NCI-H1417 (cell line): ENCODE results near the gene KCND3.
A peak's percentile ranks its signal among the peaks of the same experiment; 100 is the strongest.

Source experiments
- DNase-seq, 3 experiments: peaks; one replicate each; lab custom pipeline; 2025; lab: John Stamatoyannopoulos, UW

Gene KCND3

GRCh38 chr1:111882986-111883560 lies 106.4 kb downstream of the KCND3 start:
- DNase-seq, result peak in 1 of 3 experiments; percentile 55

DNA sequence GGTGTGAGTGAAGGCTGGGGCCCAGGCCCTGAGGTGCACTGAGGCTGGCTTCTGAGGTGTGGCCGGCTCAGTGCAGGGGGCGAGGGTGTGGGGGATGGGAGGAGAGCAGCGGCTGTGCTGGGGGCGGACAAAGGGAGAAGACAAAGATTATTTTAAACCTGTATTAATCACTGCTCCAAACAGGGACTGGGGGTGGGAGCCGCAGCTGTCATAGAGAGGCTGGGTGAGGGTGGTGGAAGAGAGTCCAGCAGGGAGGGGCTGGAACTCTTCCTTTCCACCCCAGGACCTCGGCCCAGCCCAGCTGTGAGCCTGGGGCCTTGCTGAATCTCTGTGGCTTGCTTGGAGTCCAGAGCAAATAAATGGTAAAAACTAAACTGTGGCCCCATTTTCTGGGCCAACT lies 106.9 kb downstream of the KCND3 start:
- DNase-seq, result no peak

DNA sequence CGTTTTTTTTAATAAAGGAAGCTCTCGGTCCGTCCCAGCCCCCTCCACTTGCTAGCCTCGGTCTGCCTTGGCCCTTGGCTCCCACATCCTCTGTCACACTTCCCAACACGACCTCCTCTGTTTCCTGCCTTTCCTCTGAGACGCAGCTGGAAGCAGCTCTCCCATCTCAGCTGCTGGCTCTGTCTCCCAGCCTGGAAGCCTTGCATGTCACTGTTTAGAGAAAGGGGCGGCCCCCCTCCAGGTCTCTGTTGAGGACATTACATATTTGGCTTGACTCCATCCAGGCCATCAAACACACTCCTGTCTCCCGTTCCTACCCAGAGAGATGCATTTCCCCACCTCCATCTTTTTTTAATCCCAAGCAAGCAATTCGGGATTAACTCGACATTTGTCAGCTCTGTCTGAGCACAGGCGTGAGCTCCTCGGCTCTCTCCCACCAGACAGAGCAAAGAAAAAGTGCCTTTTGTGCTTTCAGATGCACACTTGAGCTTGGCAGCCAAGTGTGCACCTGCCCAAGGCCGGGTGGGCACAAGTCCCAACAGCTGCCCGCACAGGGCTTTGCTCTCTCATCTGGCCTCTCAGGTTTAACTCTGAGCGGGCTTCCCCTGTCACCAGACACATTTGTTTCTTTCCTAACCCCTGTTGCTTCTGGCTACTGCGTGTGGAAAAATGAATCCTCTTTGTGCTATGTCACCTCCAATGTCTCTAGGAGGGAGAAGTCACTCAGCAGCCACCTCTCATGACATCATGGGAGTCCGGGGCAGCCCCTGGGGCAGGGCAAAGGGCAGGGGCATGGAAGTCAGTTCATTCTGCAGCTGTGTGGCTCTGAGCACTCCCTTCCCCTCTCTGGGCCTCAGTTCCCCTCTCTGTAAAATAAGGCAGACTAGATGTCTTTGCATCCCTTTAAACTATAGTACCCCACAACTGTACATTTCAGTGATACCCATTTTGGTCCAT lies 108.3 kb downstream of the KCND3 start:
- peak; percentile 60 to 89 (median 73) for DNase-seq

DNA sequence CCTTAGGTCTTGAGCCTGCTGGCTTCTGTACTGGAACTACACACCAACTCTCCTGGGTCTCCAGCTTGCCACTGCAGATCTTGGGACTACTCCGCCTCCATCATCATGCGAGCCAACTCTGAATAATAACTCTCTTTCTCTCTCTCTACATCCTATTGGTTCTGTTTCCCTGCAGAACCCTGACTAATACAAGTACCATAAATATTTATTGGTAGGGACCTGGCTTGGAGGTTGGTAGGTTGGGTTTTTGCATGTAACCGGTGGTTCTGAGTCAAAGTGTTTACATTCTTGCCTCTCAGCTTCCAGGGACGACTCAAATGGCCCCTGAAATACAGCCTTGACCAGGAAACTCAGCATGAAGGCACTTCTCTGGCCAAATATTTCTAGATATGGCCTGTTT lies 110.4 kb downstream of the KCND3 start:
- no peak for DNase-seq

- DNase-seq, result peak in 2 of 3 experiments; percentile 18 to 44
Observed at GRCh38 chr1:111878649-111879048, 110.8 kb downstream of the KCND3 start.

- DNase-seq, result no peak
Observed at GRCh38 chr1:111878091-111878490, 111.4 kb downstream of the KCND3 start.

GRCh38 chr1:111876631-111877030 lies 112.8 kb downstream of the KCND3 start:
- no peak for DNase-seq

GRCh38 chr1:111875640-111876039 lies 113.8 kb downstream of the KCND3 start:
- no peak for DNase-seq

DNA sequence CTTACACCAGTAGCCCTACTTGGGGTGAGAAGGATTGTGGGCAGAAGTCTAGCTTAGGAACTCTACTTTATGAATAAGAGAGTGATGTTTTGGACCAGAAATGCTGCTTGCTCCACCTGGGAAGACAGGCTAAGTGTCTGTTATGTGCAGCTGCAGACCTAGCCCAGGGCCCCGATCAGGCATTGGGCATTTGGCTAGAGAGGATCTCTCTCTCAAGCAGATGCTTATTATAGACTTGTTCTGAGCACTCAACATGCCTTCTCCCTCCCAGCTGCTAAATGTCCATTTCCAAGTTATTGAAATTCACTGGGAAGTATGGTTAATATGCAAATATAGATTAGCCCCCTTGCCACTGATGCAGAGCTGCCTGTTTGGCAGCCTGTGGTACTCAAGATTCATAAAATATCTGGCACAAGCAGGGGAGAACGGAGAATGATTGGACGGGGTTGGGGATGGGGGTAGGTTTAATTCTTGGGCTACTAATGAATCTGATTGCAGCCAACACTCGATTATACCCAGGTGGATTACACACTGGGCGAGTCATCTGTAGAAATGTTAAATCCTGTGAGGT lies 115.9 kb downstream of the KCND3 start:
- DNase-seq, result peak in 1 of 3 experiments; percentile 13

- no peak for DNase-seq
Observed at GRCh38 chr1:111870181-111870580, 119.3 kb downstream of the KCND3 start.

GRCh38 chr1:111867868-111868440 lies 121.5 kb downstream of the KCND3 start:
- peak in 2 of 3 experiments; percentile 37 to 43 for DNase-seq

DNA sequence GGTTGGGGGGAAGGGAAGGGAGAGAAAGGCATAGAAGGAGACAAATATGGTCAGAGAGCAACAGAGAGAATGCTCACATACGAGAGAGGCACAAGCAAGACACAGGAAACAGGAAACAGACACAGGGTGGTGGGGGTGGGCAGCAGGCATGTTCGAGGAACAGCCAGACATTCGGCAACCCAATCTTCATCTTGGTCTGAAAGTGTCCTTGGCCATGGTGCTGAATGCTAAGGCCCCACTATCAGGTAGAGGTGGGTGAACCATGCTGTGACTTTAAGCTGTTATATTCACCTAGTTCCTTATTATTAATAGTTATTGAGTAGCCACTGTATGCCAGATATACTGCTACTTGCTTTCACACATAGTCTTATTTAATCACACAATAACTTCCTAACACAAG lies 124.6 kb downstream of the KCND3 start:
- DNase-seq, result no peak

DNA sequence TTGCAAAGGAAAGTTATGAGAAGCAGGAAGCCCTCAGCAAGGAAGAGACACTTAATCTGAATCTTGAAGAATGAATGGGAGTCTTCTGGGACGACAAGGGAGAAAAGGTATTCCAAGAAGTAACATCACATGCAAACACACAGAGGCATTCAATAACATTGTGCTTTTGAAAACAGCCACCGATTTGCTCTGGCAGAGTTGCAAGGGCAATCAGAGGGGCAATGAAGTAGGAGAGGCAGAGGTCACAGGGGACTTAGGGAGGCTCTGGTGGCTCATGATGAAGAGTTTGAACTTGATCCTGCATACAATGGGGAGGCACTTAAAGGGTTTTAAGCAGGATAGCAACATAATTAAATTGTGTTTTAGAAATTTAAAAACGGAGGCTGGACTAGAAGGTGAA lies 126.1 kb downstream of the KCND3 start:
- DNase-seq, result peak in 1 of 3 experiments; percentile 18

- DNase-seq, result no peak
Observed at GRCh38 chr1:111862599-111862998, 126.9 kb downstream of the KCND3 start.

DNA sequence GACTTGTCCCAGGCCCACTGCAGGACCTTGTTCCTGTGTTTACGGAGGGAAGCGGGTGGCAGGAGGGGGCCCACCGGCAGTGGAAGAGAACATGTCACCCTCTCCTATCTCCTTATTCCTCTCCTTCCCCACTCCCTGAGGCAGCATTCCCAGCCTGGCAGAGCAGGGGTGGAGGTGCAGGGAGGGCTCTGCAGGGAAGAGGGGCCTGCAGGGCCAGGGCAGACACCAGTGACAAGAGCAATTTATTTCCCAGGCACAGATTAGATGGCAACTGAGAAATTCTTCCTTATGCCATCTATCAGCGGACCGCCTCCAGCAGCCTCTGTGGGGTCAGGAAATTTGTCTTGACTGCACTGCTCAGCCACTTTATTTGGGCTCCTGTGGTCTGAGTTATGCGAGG lies 127.9 kb downstream of the KCND3 start:
- DNase-seq, result no peak

GRCh38 chr1:111857194-111857651 lies 132.2 kb downstream of the KCND3 start:
- peak in 2 of 3 experiments; percentile 20 to 54 for DNase-seq

GRCh38 chr1:111856411-111857185 lies 132.9 kb downstream of the KCND3 start:
- DNase-seq, result peak; percentile 67 to 89 (median 73)

GRCh38 chr1:111855260-111855659 lies 134.2 kb downstream of the KCND3 start:
- DNase-seq, result no peak

DNA sequence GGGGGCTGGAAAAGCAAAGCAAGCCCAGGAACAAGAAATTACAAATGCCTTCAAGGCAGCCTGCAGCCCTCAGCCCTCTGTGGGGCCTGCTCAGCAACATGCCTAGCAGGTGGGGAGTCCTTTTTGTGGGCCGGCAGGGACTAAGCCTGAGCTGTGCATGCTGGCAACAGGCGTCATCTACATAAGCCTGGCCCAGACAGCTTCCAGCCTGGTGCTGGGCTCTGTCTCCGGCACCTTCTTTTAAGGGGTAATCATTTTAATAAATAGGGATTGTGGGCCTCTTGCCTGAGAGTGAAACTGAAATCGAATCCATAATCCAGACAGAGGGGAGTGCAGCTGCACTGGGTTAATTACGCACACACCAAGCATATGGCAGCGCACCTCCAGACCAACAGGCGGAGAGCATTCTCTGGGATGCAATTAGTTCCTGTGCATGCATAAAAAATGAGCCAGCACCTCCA lies 137.2 kb downstream of the KCND3 start:
- DNase-seq, result peak in 2 of 3 experiments; percentile 60 to 84

DNA sequence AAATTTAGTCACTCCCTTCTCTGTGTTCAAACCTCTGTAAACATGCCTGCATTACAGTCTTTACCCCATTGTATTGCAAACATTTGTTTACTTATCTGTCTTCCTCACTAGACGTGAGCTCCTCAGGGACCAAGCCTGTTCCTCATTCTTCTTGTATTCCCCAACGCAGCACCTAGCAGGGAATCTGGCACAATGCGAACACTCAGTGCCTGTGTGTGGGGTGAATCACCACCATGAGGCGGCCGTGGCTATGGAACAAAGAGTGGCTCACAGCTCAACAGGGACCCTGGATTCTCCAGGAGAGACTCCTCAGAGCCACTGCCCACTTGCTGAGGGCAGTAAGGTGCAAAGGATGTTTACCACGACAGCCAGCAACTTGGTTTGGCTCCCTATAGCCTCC lies 137.9 kb downstream of the KCND3 start:
- peak in 2 of 3 experiments; percentile 34 to 63 for DNase-seq

DNA sequence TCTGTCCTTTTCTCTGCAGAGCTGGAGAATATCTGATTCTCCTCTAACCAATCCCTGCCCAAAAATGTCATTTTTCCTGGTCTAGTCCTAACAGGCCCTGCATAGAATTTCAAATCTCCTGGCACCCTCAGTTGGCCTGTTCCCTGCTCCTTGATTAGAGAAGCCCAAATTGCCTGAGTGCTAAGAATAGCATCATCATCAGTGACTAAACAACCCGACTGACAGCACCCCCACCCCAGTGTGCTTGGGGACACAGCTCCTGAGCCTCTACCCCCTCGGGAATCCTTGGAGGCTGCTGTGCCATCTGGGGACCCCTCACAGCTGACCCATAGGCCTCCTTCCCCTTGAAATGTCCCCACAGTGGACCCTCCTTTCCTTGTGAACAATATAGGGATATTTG lies 139.4 kb downstream of the KCND3 start:
- no peak for DNase-seq
